NT2/D1 (cell line): ENCODE results near the gene OR2A25.

Experiments used
- SUZ12 ChIP-seq: IDR thresholded peaks from 2 replicates; pipeline ENCODE4 v1.6.1; 2011; ENCODE audit not compliant: insufficient read length, insufficient read depth; ENCODE audit errors: extremely low read depth
- ZNF274 ChIP-seq: IDR thresholded peaks from 2 replicates; pipeline ENCODE4 v1.6.1; 2011; ENCODE audit warnings: mild to moderate bottlenecking, low read depth, low read length

GRCh38 chr7:144074374-144074773, 4.8 kb downstream of the OR2A25 start:
- no peak for TF ChIP-seq SUZ12
- no peak for TF ChIP-seq ZNF274
